Stimulated activated CD4-positive, alpha-beta T cell treated with anti-CD3 and anti-CD28 coated beads, Interleukin-12 subunit alpha, Interleukin-12 subunit beta, amount 100 ng/mL, for 4 hours (primary cell): ENCODE data around the gene TBCD.

ENCODE experiments used
- DNase-seq: peaks from one replicate; pipeline ENCODE4 v3.0.0-alpha.2; 2020

Gene TBCD

DNA sequence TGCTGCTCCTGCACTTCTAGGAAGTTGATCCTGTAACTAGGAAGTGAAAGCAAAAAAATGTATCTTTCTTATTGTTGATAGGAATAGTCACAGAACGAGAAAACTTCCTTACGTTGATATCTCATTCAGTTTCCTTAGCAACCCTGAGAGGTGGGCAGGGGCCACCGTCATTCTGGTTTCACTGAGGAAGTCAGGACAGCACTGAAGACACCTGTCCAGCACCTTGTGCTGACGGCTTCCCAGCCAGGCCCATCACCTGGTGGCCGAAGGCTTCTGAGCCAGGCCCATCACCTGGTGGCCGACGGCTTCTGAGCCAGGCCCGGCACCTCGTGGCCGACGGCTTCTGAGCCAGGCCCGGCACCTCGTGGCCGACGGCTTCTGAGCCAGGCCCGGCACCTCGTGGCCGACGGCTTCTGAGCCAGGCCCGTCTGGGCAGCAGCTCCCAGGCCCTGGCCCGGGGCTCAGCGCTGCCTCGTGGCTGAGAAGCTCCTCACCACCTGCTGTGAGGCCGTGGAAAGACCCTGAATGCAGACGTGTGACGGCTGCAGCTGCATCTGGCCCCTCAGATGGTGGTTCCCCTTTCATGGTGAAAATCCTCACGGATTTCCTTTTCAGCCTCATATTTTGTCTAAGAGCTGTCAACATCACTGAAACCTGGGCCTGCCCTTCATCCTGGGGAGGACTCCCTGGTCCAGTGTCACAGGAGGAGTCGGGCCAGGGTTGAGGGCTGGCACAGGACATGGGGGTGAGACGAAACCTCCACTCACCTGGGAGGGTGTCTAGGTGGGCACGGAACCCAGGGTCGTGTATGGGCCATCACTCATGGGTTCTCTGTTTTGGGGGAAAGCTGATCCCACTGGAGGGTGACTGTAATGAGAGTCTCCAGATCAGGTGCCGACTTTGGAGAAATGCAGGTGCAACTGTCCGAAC, 121.0 kb downstream of the TBCD start:
- no peak for DNase-seq

DNA sequence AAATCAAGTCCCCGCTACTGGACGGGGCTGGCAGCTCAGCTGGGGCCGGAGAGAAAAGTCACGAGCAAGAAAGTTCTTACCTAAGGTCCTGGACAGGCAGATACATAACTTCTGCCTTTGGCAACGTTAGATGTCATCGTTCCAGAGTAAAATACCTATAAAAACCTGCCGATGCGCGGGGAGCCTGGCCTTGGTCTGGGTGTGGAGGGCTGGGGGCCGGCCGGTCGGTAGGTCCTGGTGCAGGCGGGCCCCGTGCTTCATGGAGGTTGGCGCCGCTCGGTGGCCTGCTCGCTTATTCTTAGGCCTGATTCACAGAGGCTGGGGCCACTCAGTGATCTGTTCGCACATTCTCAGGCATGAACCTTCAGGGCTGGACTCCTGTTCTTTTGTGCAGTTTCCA, 121.7 kb downstream of the TBCD start:
- DNase-seq = no peak

DNA sequence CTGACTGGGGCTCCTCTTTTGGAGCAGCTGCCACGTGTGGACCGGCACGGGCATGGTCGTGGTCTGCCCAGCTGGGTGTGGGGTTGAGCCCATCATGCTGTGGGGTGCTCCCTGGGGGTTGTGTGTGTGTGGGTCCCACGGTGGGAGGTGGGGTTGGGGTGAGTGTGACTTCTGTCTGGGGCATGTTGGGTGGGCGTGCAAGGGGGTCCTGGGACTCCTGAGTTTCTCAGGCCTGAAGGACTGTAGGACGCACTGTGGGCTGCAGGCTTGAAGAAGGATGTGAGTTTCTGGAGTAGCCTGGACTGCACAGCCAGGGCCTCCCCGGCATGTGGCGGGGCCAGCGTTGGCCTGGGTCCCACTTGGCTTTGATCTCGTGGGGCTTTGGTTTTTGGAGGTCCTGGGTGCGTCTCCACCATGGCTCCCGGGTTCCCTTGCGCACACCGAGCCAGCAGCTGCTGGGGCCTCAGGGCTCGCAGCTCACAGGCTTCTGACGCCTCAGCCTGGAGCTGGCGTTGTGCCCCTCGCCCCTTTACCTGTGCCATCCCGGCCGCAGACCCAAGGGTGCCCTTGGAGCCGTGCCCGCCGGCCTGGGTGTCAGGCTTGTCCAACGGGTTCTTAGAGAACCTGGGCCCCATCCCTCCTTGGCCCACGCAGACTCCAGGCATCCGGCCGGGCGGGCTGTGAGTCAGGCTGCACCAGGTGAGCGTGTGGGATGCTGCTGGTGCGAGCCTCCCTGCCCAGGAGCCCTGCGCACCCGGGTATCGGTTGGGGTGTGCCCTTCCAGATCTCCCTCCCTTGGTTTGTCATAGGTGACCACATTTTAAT, 122.4 kb downstream of the TBCD start:
- no peak for DNase-seq

- DNase-seq = no peak
These were observed 123.6 kb downstream of the TBCD start for GRCh38 chr17:82875407-82875856.

DNA sequence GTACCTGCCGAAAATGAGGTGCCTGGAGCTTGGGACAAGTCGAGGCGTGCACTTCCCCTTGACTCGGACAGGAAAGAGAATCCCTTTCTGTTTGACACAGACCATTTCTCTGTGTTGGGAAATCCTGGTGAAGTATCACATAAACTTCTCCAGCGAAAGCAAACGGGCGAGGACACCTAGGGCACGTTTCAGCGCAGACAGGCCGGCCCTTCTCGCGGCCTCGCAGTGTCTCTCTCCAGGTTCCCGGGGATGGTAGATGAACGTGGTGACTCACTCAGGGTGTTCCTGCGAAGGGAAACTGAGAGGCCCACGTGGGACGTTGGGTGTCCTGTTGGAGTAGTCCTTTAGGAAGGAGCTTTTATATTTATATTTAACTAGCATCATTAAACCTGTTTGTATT, 124.3 kb downstream of the TBCD start:
- DNase-seq = no peak

GRCh38 chr17:82876602-82877379, 124.9 kb downstream of the TBCD start:
- DNase-seq = no peak

GRCh38 chr17:82878527-82878926, 126.7 kb downstream of the TBCD start:
- no peak for DNase-seq

DNA sequence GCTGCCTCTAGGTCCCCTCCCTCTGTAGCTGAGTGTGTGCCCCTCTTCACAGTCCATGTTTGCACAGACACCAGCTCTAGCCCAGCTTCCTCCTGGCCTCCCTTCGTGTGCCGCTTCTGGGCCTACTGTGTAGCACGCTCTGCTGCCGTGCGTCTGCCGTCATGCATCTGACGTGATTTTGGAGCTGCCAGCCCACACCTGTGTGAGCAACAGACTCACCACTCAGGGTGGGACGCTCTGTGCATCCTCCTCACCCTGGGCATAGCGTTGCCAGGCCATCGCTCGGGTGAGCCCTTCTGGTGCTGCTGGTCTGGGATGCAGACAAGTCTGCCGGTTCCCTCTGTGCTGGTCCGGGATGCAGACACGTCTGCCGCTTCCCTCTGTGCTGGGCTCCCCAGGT, 127.4 kb downstream of the TBCD start:
- no peak for DNase-seq

GRCh38 chr17:82880620-82881323, 128.9 kb downstream of the TBCD start:
- DNase-seq = no peak

DNA sequence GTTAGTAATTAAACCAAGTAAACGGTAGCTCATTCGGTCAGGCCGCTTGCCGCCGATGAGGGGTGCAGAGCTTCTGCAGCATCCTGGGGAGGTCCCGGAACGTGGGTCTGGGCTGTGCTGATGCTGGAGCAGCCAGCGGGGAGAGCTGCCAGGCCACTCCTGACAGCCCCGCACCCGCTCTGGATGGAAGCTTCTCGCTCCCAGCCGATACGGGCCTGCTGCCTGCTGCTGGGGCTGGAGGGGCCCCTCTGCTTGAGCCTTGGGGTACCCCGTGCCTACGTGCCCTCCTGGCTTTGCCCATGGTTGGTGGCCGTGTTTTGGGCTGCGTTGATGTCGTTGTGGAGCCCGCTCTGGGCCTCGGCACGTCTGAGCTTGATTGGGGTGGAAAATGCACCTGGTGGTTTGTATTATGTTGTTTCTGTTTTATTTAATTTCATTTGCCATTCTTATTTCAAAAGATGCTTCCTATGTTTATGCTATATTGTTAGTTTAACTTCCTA, 129.5 kb downstream of the TBCD start:
- no peak for DNase-seq

DNA sequence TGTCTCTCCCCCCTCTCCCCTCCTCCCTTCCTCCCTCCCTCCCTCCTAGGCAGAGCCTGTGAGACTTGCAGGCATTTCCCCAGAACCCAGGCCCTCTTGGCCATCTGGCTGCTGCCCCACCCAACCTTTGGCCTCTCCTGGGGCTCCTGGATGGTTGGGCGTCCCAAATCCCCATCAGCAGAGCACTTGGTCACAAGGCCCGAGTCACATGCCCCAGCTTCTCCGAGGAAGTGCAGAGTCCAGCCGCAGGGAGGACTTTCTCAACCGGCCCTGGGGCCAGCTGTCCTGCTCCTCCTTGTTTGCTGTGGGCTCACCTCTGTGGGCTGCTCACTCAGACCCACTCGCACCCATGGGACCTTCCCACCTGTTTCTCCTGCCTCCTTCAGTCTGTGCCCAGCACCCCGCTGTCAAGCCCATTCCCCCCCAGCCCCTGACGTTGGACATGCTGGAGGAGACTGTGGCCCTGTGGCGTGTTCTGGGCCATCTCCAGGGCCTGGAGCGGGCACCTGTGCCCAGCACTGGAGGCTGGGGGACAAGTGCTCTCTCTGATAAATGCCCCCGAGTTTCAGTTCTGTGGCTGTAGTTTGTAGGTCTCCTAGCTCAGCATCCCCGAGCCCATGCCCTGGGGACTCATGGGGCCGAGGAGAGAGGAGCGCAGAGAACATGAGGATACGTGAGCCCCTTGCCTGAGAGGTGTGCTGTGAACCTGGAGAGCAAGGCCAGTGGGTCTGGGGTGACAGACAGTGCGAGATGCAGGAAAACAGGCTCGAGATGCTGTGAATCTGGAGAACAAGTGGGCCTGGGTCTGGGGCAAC, 130.2 kb downstream of the TBCD start:
- no peak for DNase-seq

DNA sequence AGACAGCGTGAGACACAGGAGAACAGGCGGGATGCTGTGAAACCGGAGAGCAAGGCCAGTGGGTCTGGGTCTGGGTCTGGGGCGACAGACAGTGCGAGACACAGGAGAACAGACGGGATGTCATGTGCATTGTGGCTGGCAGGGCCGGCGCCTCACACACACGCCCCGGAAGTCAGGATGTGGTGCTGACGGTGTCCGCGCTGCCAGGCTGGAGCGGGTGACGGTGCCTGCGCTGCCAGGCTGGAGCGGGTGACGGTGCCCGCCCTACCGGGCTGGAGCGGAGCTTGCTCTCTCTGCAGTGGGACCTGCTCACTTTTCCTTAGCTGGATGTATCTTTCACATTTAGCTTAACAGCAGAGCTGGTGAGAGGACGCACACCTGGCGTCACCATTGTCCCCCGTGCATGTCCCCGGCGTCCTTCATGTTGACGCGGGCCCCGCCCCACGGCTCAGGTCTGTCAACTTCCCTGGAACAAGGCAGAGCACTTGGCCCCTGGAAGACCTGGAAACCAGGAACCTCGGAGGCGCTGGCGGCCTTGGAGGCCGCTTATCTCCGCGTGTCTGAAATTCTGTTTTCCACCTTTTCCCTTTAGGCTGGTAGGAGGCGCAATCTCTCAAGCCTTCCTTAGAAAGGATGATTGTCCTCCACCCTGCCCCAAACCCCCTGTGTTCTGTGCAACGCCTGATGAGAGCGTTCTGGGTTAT, 131.0 kb downstream of the TBCD start:
- peak; percentile 53 for DNase-seq

DNA sequence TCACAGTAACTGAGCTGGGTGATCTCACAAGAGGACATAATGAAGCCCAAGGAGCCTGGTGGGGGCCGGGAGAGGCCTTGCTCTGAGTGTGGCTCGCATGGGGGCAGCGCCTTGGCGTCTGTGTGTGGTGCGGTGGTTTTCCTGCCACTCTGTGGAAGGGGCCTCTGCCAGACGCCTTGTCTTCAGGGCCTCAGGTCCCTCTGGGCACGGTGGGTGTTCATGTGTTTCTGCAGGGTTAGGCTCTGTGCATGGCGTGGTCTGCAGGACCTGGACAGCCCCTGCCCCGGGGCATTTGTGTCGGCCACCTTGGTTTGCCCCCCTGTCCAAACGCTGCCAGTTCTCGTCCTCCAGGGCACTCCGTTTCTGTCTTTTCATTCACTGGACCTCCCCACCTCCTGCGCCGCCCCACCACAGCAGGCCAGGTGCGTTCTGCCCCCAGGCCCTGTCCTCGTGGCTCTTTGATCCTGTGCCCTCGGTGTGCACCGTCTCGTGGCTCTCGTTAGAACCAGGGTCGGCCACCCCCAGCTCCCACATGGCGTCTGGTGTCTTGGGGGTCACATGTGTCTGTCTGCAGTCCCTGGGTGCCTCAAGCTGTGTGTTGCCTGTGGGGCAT, 131.7 kb downstream of the TBCD start:
- DNase-seq = no peak

DNA sequence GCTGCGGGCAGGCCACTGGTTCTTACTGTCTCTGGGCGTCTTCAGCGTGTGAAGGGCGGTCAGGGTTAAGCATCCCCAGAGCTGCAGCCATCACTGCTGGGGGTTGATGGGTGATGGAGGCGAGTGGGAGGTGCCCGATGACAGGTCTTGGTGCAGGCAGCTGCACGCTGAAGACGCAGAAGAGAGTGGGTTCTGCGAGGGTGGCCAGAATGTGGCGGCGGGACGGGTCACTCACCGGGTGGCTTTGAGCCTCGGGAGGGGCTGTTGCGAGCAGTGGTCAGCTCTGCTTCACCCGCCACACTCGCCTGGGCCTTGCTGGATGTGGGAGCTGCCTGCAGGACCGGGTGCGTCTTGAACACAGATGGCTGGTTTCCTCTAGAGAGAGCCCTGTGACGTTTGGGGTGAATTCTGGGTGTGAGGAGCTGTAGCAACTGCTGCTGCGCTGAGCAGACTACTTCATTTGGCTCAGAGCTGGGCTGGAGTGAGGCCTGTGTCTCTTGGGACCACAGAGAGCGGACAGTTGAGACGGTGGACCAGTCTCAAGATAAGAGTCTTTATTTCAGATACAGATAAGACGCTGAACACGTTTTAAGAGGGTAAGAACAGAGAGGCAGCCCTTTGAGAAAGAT, 132.6 kb downstream of the TBCD start:
- DNase-seq = no peak

GRCh38 chr17:82884970-82885353, 133.1 kb downstream of the TBCD start:
- DNase-seq = peak; percentile 15

DNA sequence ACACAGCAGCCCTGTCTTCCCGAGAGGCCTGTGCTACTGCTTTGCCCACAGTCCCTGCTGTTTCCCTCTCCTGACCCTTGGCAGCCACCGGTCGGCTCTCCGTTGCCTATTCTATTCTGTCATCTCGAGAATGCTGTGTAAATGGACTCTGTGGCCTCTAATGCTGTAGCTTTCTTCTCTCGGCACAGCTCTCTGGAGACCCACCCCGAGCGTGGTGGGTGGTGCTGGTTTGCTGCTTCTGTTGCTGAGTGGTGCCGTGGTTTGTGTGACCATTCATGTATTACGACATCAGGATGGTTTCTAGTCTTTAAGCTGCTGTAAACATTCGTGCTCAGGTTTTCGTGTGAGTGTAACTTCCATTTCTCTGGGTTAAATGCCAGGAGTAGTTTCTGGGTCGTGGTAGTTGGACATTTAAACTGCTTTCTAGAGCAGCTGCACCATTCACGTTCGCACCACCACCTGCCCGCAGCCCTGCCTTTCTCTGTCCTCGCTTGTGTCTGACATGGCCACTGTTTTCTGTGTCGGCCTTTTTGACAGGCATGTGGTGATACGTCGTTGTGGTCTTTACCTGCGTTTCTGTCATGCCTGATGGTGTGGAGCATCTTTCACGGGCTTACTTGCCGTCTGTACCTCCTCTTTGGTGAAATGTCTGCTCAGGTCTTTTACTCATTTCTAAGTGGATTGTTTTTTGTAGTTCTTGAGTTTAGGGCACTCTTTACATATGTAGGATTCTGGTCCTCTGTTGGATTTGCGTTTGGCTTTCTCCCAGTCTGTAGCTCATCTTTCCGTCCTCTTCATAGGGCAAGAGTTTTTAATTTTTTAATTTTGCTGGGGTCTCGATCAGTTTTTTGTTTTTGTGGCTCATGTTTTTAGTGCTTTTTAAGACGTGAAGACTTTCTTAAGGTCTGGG, 135.6 kb downstream of the TBCD start:
- no peak for DNase-seq

DNA sequence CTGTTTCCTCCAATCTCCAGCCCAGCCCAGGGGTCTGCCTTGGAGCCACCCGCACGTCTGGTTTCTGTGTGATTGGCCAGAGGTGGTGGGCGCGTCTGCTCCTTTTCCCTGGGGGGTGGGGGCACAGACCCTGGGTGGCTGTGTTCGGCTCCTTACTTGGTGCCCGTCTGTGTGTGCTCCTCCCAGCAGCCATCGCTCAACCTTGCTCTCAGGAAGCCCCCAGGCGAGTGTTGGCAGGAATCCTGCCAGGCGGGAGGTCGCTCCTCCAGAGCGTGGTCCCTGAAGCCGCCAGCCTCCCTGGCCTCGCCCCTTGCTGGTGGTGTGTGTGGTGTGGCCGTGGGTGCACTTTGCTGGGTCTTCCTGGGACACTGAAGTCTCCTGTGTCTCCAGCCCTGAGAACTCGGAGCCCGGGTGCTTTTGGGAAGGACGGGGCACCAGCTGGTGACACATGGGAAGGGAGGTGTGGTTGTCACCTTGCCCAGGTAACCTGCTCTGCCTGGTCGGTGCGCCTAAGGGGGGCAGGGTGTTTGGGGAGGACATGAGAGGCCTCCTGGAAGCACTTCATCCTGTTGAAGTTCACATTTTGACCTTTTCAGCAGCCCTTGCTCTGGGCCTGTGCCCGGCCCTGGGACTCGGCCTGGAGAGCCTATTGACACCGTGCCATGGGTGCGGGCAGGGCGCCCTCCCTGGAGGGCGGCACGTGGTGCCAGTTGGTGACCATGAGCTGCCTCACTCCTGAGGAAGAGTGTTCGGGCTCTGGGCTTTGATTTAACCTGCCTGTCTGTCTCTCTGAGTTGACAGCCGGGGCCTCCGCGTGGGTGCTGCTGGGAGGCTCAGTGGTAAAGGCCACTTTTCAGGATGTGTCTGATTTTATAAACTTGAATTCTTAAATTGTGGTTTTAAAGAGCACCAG, 137.0 kb downstream of the TBCD start:
- DNase-seq = no peak
